ENCODE measurements around the gene FZD10.

FZD10 gene

GRCh38 chr12:130132831-130133511 lies 29.3 kb upstream of the FZD10 start:
- no peaks in the 10 kb centered on the region for H3K27me3 ChIP-seq (ENCODE audit: low read depth, low read length)
- H3K4me1 ChIP-seq (ENCODE audit: control insufficient read depth in 1 of 2, insufficient read depth in 2 of 2, low read length in 2 of 2) = no peaks in the 10 kb centered on the region
- peaks cover 0 to 6% of the 10 kb centered on the region in 2 donors for H3K9me3 ChIP-seq (ENCODE audit: control insufficient read depth in 1 of 2, low read length in 2 of 2)
- H3K27ac ChIP-seq (ENCODE audit: low read length) = no peak overlapping the region
- H3K36me3 ChIP-seq (ENCODE audit: control insufficient read depth in 1 of 2, insufficient read depth in 2 of 2, low read length in 2 of 2) = no peaks in the 10 kb centered on the region
- no peak overlapping the region for H3K4me3 ChIP-seq (ENCODE audit: low read depth in 1 of 2, low read length in 2 of 2)

GRCh38 chr12:130133851-130134562 lies 28.3 kb upstream of the FZD10 start:
- peaks cover 0 to 6% of the 10 kb centered on the region in 2 donors for H3K9me3 ChIP-seq (ENCODE audit: control insufficient read depth in 1 of 2, low read length in 2 of 2)
- H3K36me3 ChIP-seq (ENCODE audit: control insufficient read depth in 1 of 2, insufficient read depth in 2 of 2, low read length in 2 of 2) = no peaks in the 10 kb centered on the region
- H3K27ac ChIP-seq (ENCODE audit: low read length) = no peak overlapping the region
- no peaks in the 10 kb centered on the region for H3K4me1 ChIP-seq (ENCODE audit: control insufficient read depth in 1 of 2, insufficient read depth in 2 of 2, low read length in 2 of 2)
- H3K27me3 ChIP-seq (ENCODE audit: low read depth, low read length) = no peaks in the 10 kb centered on the region
- no peak overlapping the region for H3K4me3 ChIP-seq (ENCODE audit: low read depth in 1 of 2, low read length in 2 of 2)

- H3K4me1 ChIP-seq (ENCODE audit: control insufficient read depth in 1 of 2, insufficient read depth in 2 of 2, low read length in 2 of 2) = no peaks in the 10 kb centered on the region
Observed at GRCh38 chr12:130134563-130134915, 27.7 kb upstream of the FZD10 start.

GRCh38 chr12:130136509-130137039 lies 25.7 kb upstream of the FZD10 start:
- no peaks in the 10 kb centered on the region for H3K4me1 ChIP-seq (ENCODE audit: control insufficient read depth in 1 of 2, insufficient read depth in 2 of 2, low read length in 2 of 2)
- no peaks in the 10 kb centered on the region for H3K27me3 ChIP-seq (ENCODE audit: low read depth, low read length)
- no peak overlapping the region for H3K27ac ChIP-seq (ENCODE audit: low read length)

More at GRCh38 chr12:130134563-130134915, 27.7 kb upstream of the FZD10 start:
- peaks cover 0 to 1% of the 10 kb centered on the region in 2 donors for H3K9me3 ChIP-seq (ENCODE audit: control insufficient read depth in 1 of 2, low read length in 2 of 2)
- H3K36me3 ChIP-seq (ENCODE audit: control insufficient read depth in 1 of 2, insufficient read depth in 2 of 2, low read length in 2 of 2) = no peaks in the 10 kb centered on the region
- no peaks in the 10 kb centered on the region for H3K27me3 ChIP-seq (ENCODE audit: low read depth, low read length)
- no peak overlapping the region for H3K27ac ChIP-seq (ENCODE audit: low read length)
- H3K4me3 ChIP-seq (ENCODE audit: low read depth in 1 of 2, low read length in 2 of 2) = no peak overlapping the region

GRCh38 chr12:130137040-130138018 lies 24.9 kb upstream of the FZD10 start:
- Histone ChIP-seq H3K36me3 (ENCODE audit: control insufficient read depth in 1 of 2, insufficient read depth in 2 of 2, low read length in 2 of 2) (no peaks in the 10 kb centered on the region), H3K27ac (ENCODE audit: low read length) (no peak overlapping the region), H3K9me3 (ENCODE audit: control insufficient read depth in 1 of 2, low read length in 2 of 2) (no peaks in the 10 kb centered on the region), H3K4me3 (ENCODE audit: low read depth in 1 of 2, low read length in 2 of 2) (no peak overlapping the region), H3K27me3 (ENCODE audit: low read depth, low read length) (no peaks in the 10 kb centered on the region), H3K4me1 (ENCODE audit: control insufficient read depth in 1 of 2, insufficient read depth in 2 of 2, low read length in 2 of 2) (no peaks in the 10 kb centered on the region)

More at GRCh38 chr12:130136509-130137039, 25.7 kb upstream of the FZD10 start:
- Histone ChIP-seq H3K36me3 (ENCODE audit: control insufficient read depth in 1 of 2, insufficient read depth in 2 of 2, low read length in 2 of 2) (no peaks in the 10 kb centered on the region), H3K9me3 (ENCODE audit: control insufficient read depth in 1 of 2, low read length in 2 of 2) (no peaks in the 10 kb centered on the region), H3K4me3 (ENCODE audit: low read depth in 1 of 2, low read length in 2 of 2) (no peak overlapping the region)

GRCh38 chr12:130138478-130138877 lies 23.8 kb upstream of the FZD10 start:
- H3K27me3 ChIP-seq (ENCODE audit: low read depth, low read length) = no peaks in the 10 kb centered on the region
- H3K36me3 ChIP-seq (ENCODE audit: control insufficient read depth in 1 of 2, insufficient read depth in 2 of 2, low read length in 2 of 2) = no peaks in the 10 kb centered on the region
- no peaks in the 10 kb centered on the region for H3K9me3 ChIP-seq (ENCODE audit: control insufficient read depth in 1 of 2, low read length in 2 of 2)
- H3K4me1 ChIP-seq (ENCODE audit: control insufficient read depth in 1 of 2, insufficient read depth in 2 of 2, low read length in 2 of 2) = no peaks in the 10 kb centered on the region
- no peak overlapping the region for H3K4me3 ChIP-seq (ENCODE audit: low read depth in 1 of 2, low read length in 2 of 2)
- no peak overlapping the region for H3K27ac ChIP-seq (ENCODE audit: low read length)

- no peaks in the 10 kb centered on the region for H3K4me1 ChIP-seq (ENCODE audit: control insufficient read depth in 1 of 2, insufficient read depth in 2 of 2, low read length in 2 of 2)
- no peaks in the 10 kb centered on the region for H3K9me3 ChIP-seq (ENCODE audit: control insufficient read depth in 1 of 2, low read length in 2 of 2)
- H3K27me3 ChIP-seq (ENCODE audit: low read depth, low read length) = no peaks in the 10 kb centered on the region
- no peak overlapping the region for H3K4me3 ChIP-seq (ENCODE audit: low read depth in 1 of 2, low read length in 2 of 2)
- H3K27ac ChIP-seq (ENCODE audit: low read length) = no peak overlapping the region
- no peaks in the 10 kb centered on the region for H3K36me3 ChIP-seq (ENCODE audit: control insufficient read depth in 1 of 2, insufficient read depth in 2 of 2, low read length in 2 of 2)
Observed at GRCh38 chr12:130139567-130140421, 22.5 kb upstream of the FZD10 start.

- no peak overlapping the region for H3K4me3 ChIP-seq (ENCODE audit: low read depth in 1 of 2, low read length in 2 of 2)
- H3K4me1 ChIP-seq (ENCODE audit: control insufficient read depth in 1 of 2, insufficient read depth in 2 of 2, low read length in 2 of 2) = no peaks in the 10 kb centered on the region
- H3K27me3 ChIP-seq (ENCODE audit: low read depth, low read length) = no peaks in the 10 kb centered on the region
- H3K9me3 ChIP-seq (ENCODE audit: control insufficient read depth in 1 of 2, low read length in 2 of 2) = no peaks in the 10 kb centered on the region
- no peak overlapping the region for H3K27ac ChIP-seq (ENCODE audit: low read length)
- no peaks in the 10 kb centered on the region for H3K36me3 ChIP-seq (ENCODE audit: control insufficient read depth in 1 of 2, insufficient read depth in 2 of 2, low read length in 2 of 2)
Observed at GRCh38 chr12:130141105-130141504, 21.2 kb upstream of the FZD10 start.

GRCh38 chr12:130141901-130142683 lies 20.2 kb upstream of the FZD10 start:
- Histone ChIP-seq H3K9me3 (ENCODE audit: control insufficient read depth in 1 of 2, low read length in 2 of 2) (no peaks in the 10 kb centered on the region), H3K4me3 (ENCODE audit: low read depth in 1 of 2, low read length in 2 of 2) (no peak overlapping the region), H3K27me3 (ENCODE audit: low read depth, low read length) (no peaks in the 10 kb centered on the region), H3K4me1 (ENCODE audit: control insufficient read depth in 1 of 2, insufficient read depth in 2 of 2, low read length in 2 of 2) (no peaks in the 10 kb centered on the region), H3K27ac (ENCODE audit: low read length) (no peak overlapping the region), H3K36me3 (ENCODE audit: control insufficient read depth in 1 of 2, insufficient read depth in 2 of 2, low read length in 2 of 2) (no peaks in the 10 kb centered on the region)

- Histone ChIP-seq H3K36me3 (ENCODE audit: control insufficient read depth in 1 of 2, insufficient read depth in 2 of 2, low read length in 2 of 2) (no peaks in the 10 kb centered on the region), H3K27ac (ENCODE audit: low read length) (no peak overlapping the region), H3K4me3 (ENCODE audit: low read depth in 1 of 2, low read length in 2 of 2) (no peak overlapping the region), H3K4me1 (ENCODE audit: control insufficient read depth in 1 of 2, insufficient read depth in 2 of 2, low read length in 2 of 2) (no peaks in the 10 kb centered on the region), H3K9me3 (ENCODE audit: control insufficient read depth in 1 of 2, low read length in 2 of 2) (no peaks in the 10 kb centered on the region), H3K27me3 (ENCODE audit: low read depth, low read length) (no peaks in the 10 kb centered on the region)
Observed at GRCh38 chr12:130142736-130143135, 19.5 kb upstream of the FZD10 start.
